Fibroblast of pulmonary artery (primary cell): Measurements from ENCODE around the gene KCNK1.

Experiments used
- DNase-seq: peaks from one replicate; pipeline ENCODE4 v3.0.0-alpha.2; 2010; ENCODE audit warnings: low read depth
- H3K4me3 ChIP-seq: replicated peaks from 2 replicates; pipeline ENCODE4 v1.5.1; 2011; ENCODE audit warnings: low read depth, mild to moderate bottlenecking, control low read depth, low read length, moderate library complexity
- TF ChIP-seq, protein P1 (sequence below): IDR thresholded peaks from 2 replicates; pipeline ENCODE4 v1.5.1; 2011; ENCODE audit warnings: mild to moderate bottlenecking, control low read depth, low read length, inconsistent platforms; ENCODE audit errors: missing control alignments

Gene KCNK1

GRCh38 chr1:233587958-233588799, 25.7 kb upstream of the KCNK1 start:
- TF ChIP-seq, protein P1, sequence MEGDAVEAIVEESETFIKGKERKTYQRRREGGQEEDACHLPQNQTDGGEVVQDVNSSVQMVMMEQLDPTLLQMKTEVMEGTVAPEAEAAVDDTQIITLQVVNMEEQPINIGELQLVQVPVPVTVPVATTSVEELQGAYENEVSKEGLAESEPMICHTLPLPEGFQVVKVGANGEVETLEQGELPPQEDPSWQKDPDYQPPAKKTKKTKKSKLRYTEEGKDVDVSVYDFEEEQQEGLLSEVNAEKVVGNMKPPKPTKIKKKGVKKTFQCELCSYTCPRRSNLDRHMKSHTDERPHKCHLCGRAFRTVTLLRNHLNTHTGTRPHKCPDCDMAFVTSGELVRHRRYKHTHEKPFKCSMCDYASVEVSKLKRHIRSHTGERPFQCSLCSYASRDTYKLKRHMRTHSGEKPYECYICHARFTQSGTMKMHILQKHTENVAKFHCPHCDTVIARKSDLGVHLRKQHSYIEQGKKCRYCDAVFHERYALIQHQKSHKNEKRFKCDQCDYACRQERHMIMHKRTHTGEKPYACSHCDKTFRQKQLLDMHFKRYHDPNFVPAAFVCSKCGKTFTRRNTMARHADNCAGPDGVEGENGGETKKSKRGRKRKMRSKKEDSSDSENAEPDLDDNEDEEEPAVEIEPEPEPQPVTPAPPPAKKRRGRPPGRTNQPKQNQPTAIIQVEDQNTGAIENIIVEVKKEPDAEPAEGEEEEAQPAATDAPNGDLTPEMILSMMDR, result no peak
- no peak for DNase-seq
- no peak overlapping the region for H3K4me3 ChIP-seq

GRCh38 chr1:233597489-233597901, 16.4 kb upstream of the KCNK1 start:
- TF ChIP-seq, protein P1, result no peak
- H3K4me3 ChIP-seq, result no peak overlapping the region
- peak; percentile 12 for DNase-seq

DNA sequence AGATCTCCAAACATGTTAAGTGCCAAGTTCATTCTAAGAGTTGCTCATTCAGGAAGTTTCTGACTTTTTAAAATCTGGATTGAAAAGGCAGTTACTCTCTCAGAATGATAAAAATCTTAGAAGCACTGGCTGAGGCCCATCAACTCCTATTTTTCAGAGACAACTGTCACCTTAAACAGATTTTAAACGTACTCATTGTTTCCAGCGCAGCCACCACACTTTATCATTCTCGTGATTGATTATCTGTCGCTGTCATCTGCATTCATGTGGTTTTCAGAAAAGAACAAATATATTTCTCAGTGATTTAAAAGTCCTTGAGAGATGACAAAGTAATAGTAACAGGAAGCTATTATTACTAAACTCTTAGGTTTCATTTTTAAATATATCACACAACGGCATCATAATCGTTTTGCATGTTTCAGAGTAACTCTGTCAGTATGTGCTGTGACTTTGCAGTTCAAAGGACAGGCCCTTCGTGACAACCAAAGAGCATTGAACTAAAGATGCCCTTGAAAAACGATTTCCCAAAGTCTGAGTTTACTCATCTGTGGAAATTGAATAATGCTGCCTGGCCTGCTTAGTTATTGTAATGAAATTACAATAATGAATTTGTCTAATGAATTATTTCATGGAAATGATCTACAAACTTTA, 14.9 kb upstream of the KCNK1 start:
- DNase-seq, result peak; percentile 2
- H3K4me3 ChIP-seq, result no peak overlapping the region
- TF ChIP-seq, protein P1, result no peak

- no peak overlapping the region for H3K4me3 ChIP-seq
- TF ChIP-seq, protein P1, result no peak
- DNase-seq, result no peak
Measured at GRCh38 chr1:233599542-233600073, 14.3 kb upstream of the KCNK1 start.

DNA sequence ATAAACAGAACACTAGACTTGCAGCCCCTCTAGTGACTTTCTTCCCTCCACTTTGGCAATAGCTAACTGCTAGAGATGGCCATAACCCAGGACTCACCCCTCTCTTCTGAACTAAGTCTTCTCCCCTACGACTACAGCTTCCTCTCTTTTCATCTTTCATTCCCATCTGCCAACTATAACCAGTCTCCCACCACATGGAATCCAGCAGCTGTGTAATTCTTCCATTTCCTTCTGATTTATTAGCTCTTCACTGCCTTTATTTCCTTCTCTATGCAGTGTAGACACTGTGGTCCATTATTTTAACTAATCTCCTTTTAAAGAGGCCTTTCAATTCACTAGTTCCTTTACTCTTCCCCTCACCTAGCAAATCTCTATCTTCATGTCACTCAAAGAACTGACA, 13.4 kb upstream of the KCNK1 start:
- DNase-seq, result no peak
- H3K4me3 ChIP-seq, result no peak overlapping the region
- TF ChIP-seq, protein P1, result no peak

- TF ChIP-seq, protein P1, result no peak
- DNase-seq, result no peak
Measured at GRCh38 chr1:233603478-233603877, 10.4 kb upstream of the KCNK1 start.

More at GRCh38 chr1:233603478-233603877, 10.4 kb upstream of the KCNK1 start:
- no peak overlapping the region for H3K4me3 ChIP-seq
